DOHH2 (cell line): ENCODE data around the gene CCDC117.
A peak's percentile ranks its signal among the peaks of the same experiment; 100 is the strongest.

ENCODE experiments used
- H3F3A ChIP-seq: fragments of 200-600 bp; sonication (generic), shearing (Covaris generic); 2 replicates; pipeline ENCODE4 v1.6.0; 2016; ENCODE audit warnings: antibody characterized with exemption, mild to moderate bottlenecking; ENCODE audit not compliant: control insufficient read depth, insufficient read depth
- H3K27ac ChIP-seq: fragments of 200-600 bp; sonication (generic); 2 replicates; pipeline ENCODE4 v1.5.1; 2014; ENCODE audit warnings: low read depth, mild to moderate bottlenecking, low read length, moderate library complexity
- H3K27me3 ChIP-seq: fragments of 200-600 bp; sonication (generic); 2 replicates; pipeline ENCODE4 v1.6.1; 2014; ENCODE audit warnings: mild to moderate bottlenecking, low read length, mixed read lengths; ENCODE audit not compliant: control insufficient read depth
- H3K36me3 ChIP-seq: fragments of 200-600 bp; sonication (generic); 2 replicates; pipeline ENCODE4 v1.6.1; 2014; ENCODE audit warnings: mild to moderate bottlenecking, low read length, moderate library complexity, mixed read lengths; ENCODE audit not compliant: control insufficient read depth
- H3K4me1 ChIP-seq: fragments of 200-600 bp; sonication (generic); 2 replicates; pipeline ENCODE4 v1.6.1; 2014; ENCODE audit warnings: mild to moderate bottlenecking, low read length, mixed read lengths; ENCODE audit not compliant: control insufficient read depth
- H3K4me2 ChIP-seq: fragments of 200-600 bp; sonication (generic); 2 replicates; pipeline ENCODE4 v1.6.0; 2014; ENCODE audit warnings: mild to moderate bottlenecking, low read length, moderate library complexity
- H3K4me3 ChIP-seq: fragments of 200-600 bp; sonication (generic); 2 replicates; pipeline ENCODE4 v1.5.1; 2014; ENCODE audit warnings: mild to moderate bottlenecking, low read length, mixed read lengths
- H3K79me2 ChIP-seq: fragments of 200-600 bp; sonication (generic); 2 replicates; pipeline ENCODE4 v1.6.1; 2014; ENCODE audit warnings: mild to moderate bottlenecking, low read length, mixed read lengths; ENCODE audit not compliant: control insufficient read depth
- H3K9me2 ChIP-seq: fragments of 200-600 bp; sonication (generic); replicated peaks from 2 replicates; pipeline ENCODE4 v1.6.1; 2014; ENCODE audit warnings: mild to moderate bottlenecking, low read length, mixed read lengths; ENCODE audit not compliant: control insufficient read depth
- H3K9me3 ChIP-seq: fragments of 200-600 bp; sonication (generic); 2 replicates; pipeline ENCODE4 v1.6.1; 2014; ENCODE audit warnings: antibody characterized with exemption, low read length, mixed read lengths; ENCODE audit not compliant: control insufficient read depth, insufficient read depth
- H4K20me1 ChIP-seq: fragments of 200-600 bp; sonication (generic); 2 replicates; pipeline ENCODE4 v1.6.0; 2014; ENCODE audit warnings: low read depth, mild to moderate bottlenecking, antibody characterized with exemption, low read length, moderate library complexity; ENCODE audit not compliant: control insufficient read depth, insufficient read depth
- EZH2phosphoT487 ChIP-seq: fragments of 200-600 bp; sonication (generic); IDR thresholded peaks from 2 replicates; pipeline ENCODE4 v1.6.1; 2017; ENCODE audit warnings: borderline replicate concordance, mild to moderate bottlenecking, antibody characterized with exemption, low read length, moderate library complexity, mixed read lengths
- TF ChIP-seq, protein P1 (sequence below): fragments of 200-600 bp; sonication (generic); IDR thresholded peaks from one replicate; pipeline ENCODE4 v1.5.1; 2014; ENCODE audit warnings: antibody characterized with exemption, mild to moderate bottlenecking, low read depth, low read length; ENCODE audit not compliant: poor library complexity, severe bottlenecking

The CCDC117 gene

DNA sequence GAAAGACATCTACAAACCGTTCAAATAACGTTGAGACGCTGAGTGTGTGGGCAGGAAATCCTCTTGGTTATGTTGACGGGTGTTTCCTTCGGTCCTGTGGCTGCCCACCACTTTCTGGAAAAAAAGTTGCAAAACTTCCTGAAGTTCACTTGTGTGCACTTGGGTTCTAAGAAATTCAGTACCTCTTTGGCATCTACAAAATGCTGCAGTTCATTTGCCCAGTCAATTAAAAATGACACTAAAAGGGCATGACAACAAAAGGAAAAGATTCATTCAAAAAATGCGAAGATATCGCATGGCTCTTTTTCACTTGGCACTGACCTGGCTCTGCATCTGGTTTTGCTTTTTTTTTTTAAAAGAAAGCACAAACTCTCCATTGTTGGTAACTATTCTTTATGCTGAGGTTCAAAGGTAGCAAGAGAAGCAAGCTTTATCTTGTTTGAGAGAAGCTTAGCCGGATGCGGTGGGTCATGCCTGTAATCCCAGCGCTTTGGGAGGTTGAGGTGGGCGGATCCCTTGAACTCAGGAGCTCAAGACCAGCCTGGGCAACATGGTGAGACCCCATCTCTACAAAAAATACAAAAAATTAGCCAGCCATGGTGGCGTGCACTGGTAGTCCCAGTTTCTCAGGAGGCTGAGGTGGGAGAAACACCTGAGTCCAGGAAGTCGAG lies 38.5 kb downstream of the CCDC117 start:
- peaks cover 17% of the 10 kb centered on the region for H3K4me1 ChIP-seq
- H3K4me2 ChIP-seq, result 0 out of 2 replicates have a peak overlapping the region, but pooled peaks have one; percentile 3

DNA sequence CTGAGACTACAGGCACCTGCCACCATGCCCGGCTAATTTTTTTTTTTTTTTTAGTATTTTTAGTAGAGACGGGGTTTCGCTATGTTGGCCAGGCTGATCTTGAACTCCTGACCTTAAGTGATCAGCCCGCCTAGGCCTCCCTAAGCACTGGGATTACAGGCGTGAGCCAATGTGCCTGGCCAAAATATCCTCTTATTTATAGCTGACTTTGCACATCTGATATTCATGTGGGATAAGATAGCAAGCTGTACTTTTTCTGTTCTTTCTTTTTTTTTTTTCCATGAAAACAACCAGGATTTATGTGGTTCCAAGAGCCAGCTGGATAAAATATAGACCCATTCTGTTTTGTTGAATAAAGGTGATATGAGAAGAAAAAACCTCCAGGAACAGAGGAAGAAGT lies 40.0 kb downstream of the CCDC117 start:
- H3K36me3 ChIP-seq, result no peaks in the 10 kb centered on the region
- no peaks in the 10 kb centered on the region for H3K79me2 ChIP-seq
- 0 out of 2 replicates have a peak, but pooled peaks cover 5% of the 10 kb centered on the region for H4K20me1 ChIP-seq
- H3K4me1 ChIP-seq, result peaks cover 28% of the 10 kb centered on the region
- H3K27ac ChIP-seq, result no peak overlapping the region
- H3F3A ChIP-seq, result no peaks in the 10 kb centered on the region
- no peaks in the 10 kb centered on the region for H3K27me3 ChIP-seq
- H3K4me3 ChIP-seq, result no peak overlapping the region
- H3K9me3 ChIP-seq, result no peaks in the 10 kb centered on the region
- TF ChIP-seq EZH2phosphoT487, result no peak
- TF ChIP-seq, protein P1, sequence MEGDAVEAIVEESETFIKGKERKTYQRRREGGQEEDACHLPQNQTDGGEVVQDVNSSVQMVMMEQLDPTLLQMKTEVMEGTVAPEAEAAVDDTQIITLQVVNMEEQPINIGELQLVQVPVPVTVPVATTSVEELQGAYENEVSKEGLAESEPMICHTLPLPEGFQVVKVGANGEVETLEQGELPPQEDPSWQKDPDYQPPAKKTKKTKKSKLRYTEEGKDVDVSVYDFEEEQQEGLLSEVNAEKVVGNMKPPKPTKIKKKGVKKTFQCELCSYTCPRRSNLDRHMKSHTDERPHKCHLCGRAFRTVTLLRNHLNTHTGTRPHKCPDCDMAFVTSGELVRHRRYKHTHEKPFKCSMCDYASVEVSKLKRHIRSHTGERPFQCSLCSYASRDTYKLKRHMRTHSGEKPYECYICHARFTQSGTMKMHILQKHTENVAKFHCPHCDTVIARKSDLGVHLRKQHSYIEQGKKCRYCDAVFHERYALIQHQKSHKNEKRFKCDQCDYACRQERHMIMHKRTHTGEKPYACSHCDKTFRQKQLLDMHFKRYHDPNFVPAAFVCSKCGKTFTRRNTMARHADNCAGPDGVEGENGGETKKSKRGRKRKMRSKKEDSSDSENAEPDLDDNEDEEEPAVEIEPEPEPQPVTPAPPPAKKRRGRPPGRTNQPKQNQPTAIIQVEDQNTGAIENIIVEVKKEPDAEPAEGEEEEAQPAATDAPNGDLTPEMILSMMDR, result no peak
- H3K9me2 ChIP-seq, result no peaks in the 10 kb centered on the region
- no peak overlapping the region for H3K4me2 ChIP-seq

More for the DNA sequence above, 38.5 kb downstream of the CCDC117 start:
- Histone ChIP-seq H3K36me3 (no peaks in the 10 kb centered on the region), H3K79me2 (no peaks in the 10 kb centered on the region), H3F3A (no peaks in the 10 kb centered on the region), H3K27ac (no peak overlapping the region), H3K9me2 (no peaks in the 10 kb centered on the region), H3K9me3 (no peaks in the 10 kb centered on the region), H3K4me3 (no peak overlapping the region), H4K20me1 (0 out of 2 replicates have a peak, but pooled peaks cover 5% of the 10 kb centered on the region), H3K27me3 (no peaks in the 10 kb centered on the region)
- TF ChIP-seq, protein P1, result no peak
- no peak for TF ChIP-seq EZH2phosphoT487

DNA sequence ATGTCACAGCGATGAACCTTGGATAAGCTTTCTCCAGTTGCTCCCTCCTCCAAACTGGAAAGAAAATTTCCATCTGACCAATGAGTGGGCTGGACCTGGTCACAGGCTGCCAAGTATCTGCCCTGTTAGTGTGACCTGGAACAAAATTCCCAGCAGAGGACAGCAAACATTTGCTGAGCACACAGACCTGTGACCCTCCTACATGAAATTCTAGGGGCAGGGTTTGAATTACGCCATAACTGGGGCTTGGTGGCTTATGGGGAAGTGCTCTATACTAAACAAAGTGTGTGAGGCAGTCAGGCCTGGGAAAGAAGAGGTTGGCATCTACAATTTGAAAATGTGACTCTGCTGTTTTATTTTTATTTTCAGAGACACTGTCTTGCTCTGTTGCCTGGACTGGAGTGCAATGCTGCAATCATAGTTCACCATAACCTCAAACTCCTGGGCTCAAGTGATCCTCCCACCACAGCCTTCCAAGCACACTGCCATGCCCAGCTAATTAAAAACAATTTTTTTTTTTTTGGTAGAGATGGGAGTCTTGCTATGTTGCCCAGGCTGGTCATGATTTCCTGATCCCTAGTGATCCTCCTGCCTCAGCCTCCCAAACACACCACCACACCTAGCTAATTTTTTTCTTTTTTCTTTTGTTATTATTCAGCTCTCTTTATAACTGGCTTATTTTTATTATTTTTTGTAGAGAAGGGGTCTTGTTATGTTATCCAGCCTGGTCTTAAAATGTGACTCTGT lies 41.5 kb downstream of the CCDC117 start:
- Histone ChIP-seq H3K27ac (no peak overlapping the region), H3K9me3 (no peaks in the 10 kb centered on the region), H3K36me3 (no peaks in the 10 kb centered on the region), H3K4me3 (no peak overlapping the region), H3F3A (no peaks in the 10 kb centered on the region), H3K79me2 (no peaks in the 10 kb centered on the region), H3K4me2 (no peak overlapping the region), H4K20me1 (0 out of 2 replicates have a peak, but pooled peaks cover 5% of the 10 kb centered on the region), H3K9me2 (no peaks in the 10 kb centered on the region), H3K27me3 (no peaks in the 10 kb centered on the region), H3K4me1 (peaks cover 42% of the 10 kb centered on the region)
- TF ChIP-seq, protein P1, result no peak
- no peak for TF ChIP-seq EZH2phosphoT487
